Astrocyte (in vitro differentiated cells and primary cell): ENCODE results near the gene TRMT13. TPM values are rescaled to one million over a fixed set of nuclear protein-coding genes. Genes with fewer than 3 reads are reported as not detected.
A peak's percentile ranks its signal among the peaks of the same experiment; 100 is the strongest.

Source experiments
- DNase-seq: peaks from one replicate; pipeline ENCODE4 v3.0.0-alpha.2; 2010; ENCODE audit warnings: low read depth
- FAIRE-seq: peaks from 2 replicates; lab custom pipeline; 2011; peaks lifted over from hg19 to GRCh38; lab: Jason Lieb, UNC
- H2AFZ ChIP-seq: 2 replicates; pipeline ENCODE4 v1.6.0; 2012; ENCODE audit warnings: low read depth, low read length, inconsistent platforms
- H3K27ac ChIP-seq: 2 replicates; pipeline ENCODE4 v1.5.1; 2011; ENCODE audit warnings: low read depth, low read length, inconsistent platforms
- H3K27me3 ChIP-seq: 2 replicates; pipeline ENCODE4 v1.6.0; 2011; ENCODE audit warnings: low read length, inconsistent platforms; ENCODE audit not compliant: insufficient read depth
- H3K36me3 ChIP-seq: 2 replicates; pipeline ENCODE4 v1.5.1; 2011; ENCODE audit warnings: low read length, inconsistent platforms; ENCODE audit not compliant: insufficient read depth
- H3K4me1 ChIP-seq: 2 replicates; pipeline ENCODE4 v1.5.1; 2011; ENCODE audit warnings: low read length, inconsistent platforms; ENCODE audit not compliant: insufficient read depth
- H3K4me2 ChIP-seq: 2 replicates; pipeline ENCODE4 v1.6.0; 2012; ENCODE audit warnings: low read length, inconsistent platforms
- H3K4me3 ChIP-seq: 2 replicates; pipeline ENCODE4 v1.5.1; 2011; ENCODE audit warnings: low read depth, mild to moderate bottlenecking, low read length, inconsistent platforms; ENCODE audit not compliant: insufficient read depth
- H3K79me2 ChIP-seq: 2 replicates; pipeline ENCODE4 v1.6.0; 2012; ENCODE audit warnings: mild to moderate bottlenecking, low read length, inconsistent platforms; ENCODE audit not compliant: insufficient read depth
- H3K9ac ChIP-seq: 2 replicates; pipeline ENCODE4 v1.6.0; 2012; ENCODE audit warnings: mild to moderate bottlenecking, low read length, inconsistent platforms
- H3K9me3 ChIP-seq: 2 replicates; pipeline ENCODE4 v1.5.1; 2012; ENCODE audit warnings: low read depth, mild to moderate bottlenecking, low read length, inconsistent platforms; ENCODE audit not compliant: insufficient read depth
- H4K20me1 ChIP-seq: 2 replicates; pipeline ENCODE4 v1.6.0; 2012; ENCODE audit warnings: low read length, inconsistent platforms; ENCODE audit not compliant: insufficient read depth
- H3K27ac Mint-ChIP-seq: one replicate; pipeline ENCODE4 v1.8.0; 2021; ENCODE audit warnings: mild to moderate bottlenecking, mixed read lengths; ENCODE audit not compliant: unreplicated experiment
- H3K27me3 Mint-ChIP-seq: one replicate; pipeline ENCODE4 v1.8.0; 2021; ENCODE audit warnings: low read depth, mixed read lengths; ENCODE audit not compliant: unreplicated experiment
- H3K36me3 Mint-ChIP-seq: one replicate; pipeline ENCODE4 v1.8.0; 2021; ENCODE audit warnings: low read depth, mixed read lengths; ENCODE audit not compliant: unreplicated experiment
- H3K4me1 Mint-ChIP-seq: one replicate; pipeline ENCODE4 v1.8.0; 2021; ENCODE audit warnings: low read depth, mixed read lengths; ENCODE audit not compliant: unreplicated experiment
- H3K4me3 Mint-ChIP-seq: one replicate; pipeline ENCODE4 v1.8.0; 2021; ENCODE audit warnings: mild to moderate bottlenecking, moderate library complexity, mixed read lengths; ENCODE audit not compliant: unreplicated experiment
- H3K9me3 Mint-ChIP-seq: one replicate; pipeline ENCODE4 v1.8.0; 2021; ENCODE audit warnings: mild to moderate bottlenecking, mixed read lengths; ENCODE audit not compliant: unreplicated experiment
- EZH2 ChIP-seq: IDR thresholded peaks from 2 replicates; pipeline ENCODE4 v1.6.1; 2012; ENCODE audit warnings: mild to moderate bottlenecking, low read length, inconsistent platforms; ENCODE audit not compliant: insufficient read depth
- total RNA-seq: library from RNA; stranded (reverse); gene quantifications from 2 replicates; pipeline ENCODE4 v1.2.1, GENCODE V29; 2021
- TF ChIP-seq, protein P1 (sequence below): IDR thresholded peaks from 2 replicates; pipeline ENCODE4 v1.5.1; 2011; ENCODE audit warnings: low read depth, mild to moderate bottlenecking, inconsistent platforms, low read length, moderate library complexity; ENCODE audit not compliant: insufficient read depth

The TRMT13 gene
- total RNA-seq, 1 donor from 2014 or later = 11.7 TPM

GRCh38 chr1:100089082-100089481 lies 43.9 kb upstream of the TRMT13 start:
- no peaks in the 10 kb centered on the region for H3K4me1 Mint-ChIP-seq
- H3K4me3 Mint-ChIP-seq = no peak overlapping the region
- H3K27me3 Mint-ChIP-seq = no peaks in the 10 kb centered on the region
- Histone ChIP-seq H3K27ac (no peak overlapping the region), H3K9ac (no peak overlapping the region), H2AFZ (no peak overlapping the region), H3K4me1 (no peaks in the 10 kb centered on the region), H3K4me2 (no peak overlapping the region), H3K27me3 (no peaks in the 10 kb centered on the region), H3K4me3 (no peak overlapping the region), H4K20me1 (no peaks in the 10 kb centered on the region), H3K36me3 (no peaks in the 10 kb centered on the region), H3K79me2 (no peaks in the 10 kb centered on the region), H3K9me3 (no peaks in the 10 kb centered on the region)
- DNase-seq (no peak), FAIRE-seq (no peak)
- H3K9me3 Mint-ChIP-seq = no peaks in the 10 kb centered on the region
- no peak overlapping the region for H3K27ac Mint-ChIP-seq
- TF ChIP-seq, protein P1, sequence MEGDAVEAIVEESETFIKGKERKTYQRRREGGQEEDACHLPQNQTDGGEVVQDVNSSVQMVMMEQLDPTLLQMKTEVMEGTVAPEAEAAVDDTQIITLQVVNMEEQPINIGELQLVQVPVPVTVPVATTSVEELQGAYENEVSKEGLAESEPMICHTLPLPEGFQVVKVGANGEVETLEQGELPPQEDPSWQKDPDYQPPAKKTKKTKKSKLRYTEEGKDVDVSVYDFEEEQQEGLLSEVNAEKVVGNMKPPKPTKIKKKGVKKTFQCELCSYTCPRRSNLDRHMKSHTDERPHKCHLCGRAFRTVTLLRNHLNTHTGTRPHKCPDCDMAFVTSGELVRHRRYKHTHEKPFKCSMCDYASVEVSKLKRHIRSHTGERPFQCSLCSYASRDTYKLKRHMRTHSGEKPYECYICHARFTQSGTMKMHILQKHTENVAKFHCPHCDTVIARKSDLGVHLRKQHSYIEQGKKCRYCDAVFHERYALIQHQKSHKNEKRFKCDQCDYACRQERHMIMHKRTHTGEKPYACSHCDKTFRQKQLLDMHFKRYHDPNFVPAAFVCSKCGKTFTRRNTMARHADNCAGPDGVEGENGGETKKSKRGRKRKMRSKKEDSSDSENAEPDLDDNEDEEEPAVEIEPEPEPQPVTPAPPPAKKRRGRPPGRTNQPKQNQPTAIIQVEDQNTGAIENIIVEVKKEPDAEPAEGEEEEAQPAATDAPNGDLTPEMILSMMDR = no peak
- TF ChIP-seq EZH2 = no peak
- H3K36me3 Mint-ChIP-seq = peaks cover 3% of the 10 kb centered on the region

DNA sequence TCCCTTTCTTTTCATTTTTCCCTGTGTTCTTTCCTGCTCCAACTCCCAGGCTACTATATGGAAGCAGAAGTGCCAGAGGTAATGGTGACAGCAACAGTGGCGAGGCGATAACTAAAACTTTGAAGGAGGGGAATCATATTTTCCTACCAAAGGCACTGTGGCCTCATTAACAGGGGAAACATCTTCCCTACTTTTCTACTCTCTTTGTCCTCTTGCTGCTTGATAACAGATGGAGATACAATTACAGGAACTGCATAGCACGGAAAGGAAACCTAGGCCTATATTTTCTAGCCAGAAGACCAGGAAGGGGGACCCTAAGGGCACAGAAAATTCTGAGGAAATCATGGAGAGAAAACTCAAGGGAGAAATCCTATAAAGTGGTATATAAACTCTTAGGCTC lies 42.5 kb upstream of the TRMT13 start:
- no peaks in the 10 kb centered on the region for H3K27me3 Mint-ChIP-seq
- DNase-seq (no peak), FAIRE-seq (no peak)
- TF ChIP-seq, protein P1 = no peak
- no peak for TF ChIP-seq EZH2
- no peaks in the 10 kb centered on the region for H3K9me3 Mint-ChIP-seq
- no peak overlapping the region for H3K4me3 Mint-ChIP-seq
- H3K27ac ChIP-seq = no peak overlapping the region
- no peaks in the 10 kb centered on the region for H3K4me1 ChIP-seq
- no peak overlapping the region for H2AFZ ChIP-seq
- H3K4me2 ChIP-seq = no peak overlapping the region
- no peaks in the 10 kb centered on the region for H3K4me1 Mint-ChIP-seq
- no peaks in the 10 kb centered on the region for H3K36me3 ChIP-seq
- no peaks in the 10 kb centered on the region for H3K27me3 ChIP-seq
- no peaks in the 10 kb centered on the region for H3K9me3 ChIP-seq
- no peaks in the 10 kb centered on the region for H4K20me1 ChIP-seq
- peaks cover 3% of the 10 kb centered on the region for H3K36me3 Mint-ChIP-seq
- H3K4me3 ChIP-seq = no peak overlapping the region
- H3K9ac ChIP-seq = no peak overlapping the region
- no peak overlapping the region for H3K27ac Mint-ChIP-seq
- no peaks in the 10 kb centered on the region for H3K79me2 ChIP-seq

DNA sequence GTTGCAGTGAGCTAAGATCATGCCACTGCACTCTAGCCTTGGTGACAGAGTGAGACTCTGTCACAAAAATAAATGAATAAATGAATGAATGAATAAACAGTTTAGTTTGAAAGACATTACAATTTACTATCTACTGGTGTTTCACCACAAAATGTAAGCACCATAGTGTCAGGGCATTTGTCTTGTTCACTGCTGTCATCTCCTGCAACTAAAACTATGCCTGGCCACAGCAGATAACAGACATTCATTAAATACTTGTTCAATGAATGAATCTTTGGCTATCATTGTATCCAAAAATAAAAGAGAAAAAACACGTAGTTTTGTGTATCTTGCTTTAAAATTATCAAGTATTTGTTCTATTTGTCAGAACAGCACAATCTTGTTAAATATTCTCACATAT lies 32.8 kb upstream of the TRMT13 start:
- TF ChIP-seq, protein P1 = no peak
- TF ChIP-seq EZH2 = no peak
- peak; percentile 91 for DNase-seq
- Histone ChIP-seq H3K4me3 (no peak overlapping the region), H3K27ac (no peak overlapping the region), H3K9me3 (no peaks in the 10 kb centered on the region), H3K36me3 (peaks cover 3% of the 10 kb centered on the region), H3K27me3 (no peaks in the 10 kb centered on the region), H3K9ac (no peak overlapping the region), H2AFZ (no peak overlapping the region), H4K20me1 (no peaks in the 10 kb centered on the region), H3K4me1 (no peaks in the 10 kb centered on the region), H3K4me2 (peak overlapping the region; percentile 28), H3K79me2 (no peaks in the 10 kb centered on the region)
- Mint-ChIP-seq H3K4me3 (no peak overlapping the region), H3K9me3 (no peaks in the 10 kb centered on the region), H3K4me1 (peaks cover 4% of the 10 kb centered on the region), H3K27ac (no peak overlapping the region), H3K36me3 (peaks cover 4% of the 10 kb centered on the region), H3K27me3 (no peaks in the 10 kb centered on the region)
- FAIRE-seq = peak; percentile 66
